Measurements from ENCODE around the gene GAS2L2.

GRCh38 chr17:35740216-35740615, 12.8 kb downstream of the GAS2L2 start:
- TF ChIP-seq, protein P1, sequence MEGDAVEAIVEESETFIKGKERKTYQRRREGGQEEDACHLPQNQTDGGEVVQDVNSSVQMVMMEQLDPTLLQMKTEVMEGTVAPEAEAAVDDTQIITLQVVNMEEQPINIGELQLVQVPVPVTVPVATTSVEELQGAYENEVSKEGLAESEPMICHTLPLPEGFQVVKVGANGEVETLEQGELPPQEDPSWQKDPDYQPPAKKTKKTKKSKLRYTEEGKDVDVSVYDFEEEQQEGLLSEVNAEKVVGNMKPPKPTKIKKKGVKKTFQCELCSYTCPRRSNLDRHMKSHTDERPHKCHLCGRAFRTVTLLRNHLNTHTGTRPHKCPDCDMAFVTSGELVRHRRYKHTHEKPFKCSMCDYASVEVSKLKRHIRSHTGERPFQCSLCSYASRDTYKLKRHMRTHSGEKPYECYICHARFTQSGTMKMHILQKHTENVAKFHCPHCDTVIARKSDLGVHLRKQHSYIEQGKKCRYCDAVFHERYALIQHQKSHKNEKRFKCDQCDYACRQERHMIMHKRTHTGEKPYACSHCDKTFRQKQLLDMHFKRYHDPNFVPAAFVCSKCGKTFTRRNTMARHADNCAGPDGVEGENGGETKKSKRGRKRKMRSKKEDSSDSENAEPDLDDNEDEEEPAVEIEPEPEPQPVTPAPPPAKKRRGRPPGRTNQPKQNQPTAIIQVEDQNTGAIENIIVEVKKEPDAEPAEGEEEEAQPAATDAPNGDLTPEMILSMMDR (conservative IDR thresholded peaks at IDR 0.05 in 1 of 2, IDR thresholded peaks at IDR 0.05 in 1 of 2; ENCODE audit: extremely low read depth in 1 of 2, insufficient read depth in 1 of 2, low read depth in 1 of 2, low read length in 2 of 2): no peak
- no peak for TF ChIP-seq EZH2 (IDR thresholded peaks at IDR 0.05; ENCODE audit: borderline replicate concordance, low read length)
